RWPE1 (cell line): ENCODE results near the gene RMND5B.

ENCODE experiments used
- CTCF ChIA-PET: fragments of 350-600 bp; sonication (Branson Sonifier 250); formaldehyde crosslinking; extraction: SDS; loops from one replicate; lab custom pipeline; 2021; lab: Yijun Ruan, JAX
- POLR2A ChIA-PET: fragments of 400-600 bp; formaldehyde crosslinking; extraction: SDS; loops from one replicate; lab custom pipeline; 2020; ENCODE audit warnings: antibody characterized with exemption; ENCODE audit not compliant: low non-redundant PET; lab: Yijun Ruan, JAX
- DNase-seq: peaks from one replicate; pipeline ENCODE4 v3.0.0; 2012; ENCODE audit warnings: low spot score
- H3K27ac ChIP-seq: fragments of 450-650 bp; 2 replicates; pipeline ENCODE4 v1.5.1; 2017
- TF ChIP-seq, protein P1 (sequence below): fragments of 450-650 bp; conservative IDR thresholded peaks from 2 replicates; pipeline ENCODE4 v1.5.1; 2017; ENCODE audit warnings: low read depth, mild to moderate bottlenecking

The RMND5B gene

DNA sequence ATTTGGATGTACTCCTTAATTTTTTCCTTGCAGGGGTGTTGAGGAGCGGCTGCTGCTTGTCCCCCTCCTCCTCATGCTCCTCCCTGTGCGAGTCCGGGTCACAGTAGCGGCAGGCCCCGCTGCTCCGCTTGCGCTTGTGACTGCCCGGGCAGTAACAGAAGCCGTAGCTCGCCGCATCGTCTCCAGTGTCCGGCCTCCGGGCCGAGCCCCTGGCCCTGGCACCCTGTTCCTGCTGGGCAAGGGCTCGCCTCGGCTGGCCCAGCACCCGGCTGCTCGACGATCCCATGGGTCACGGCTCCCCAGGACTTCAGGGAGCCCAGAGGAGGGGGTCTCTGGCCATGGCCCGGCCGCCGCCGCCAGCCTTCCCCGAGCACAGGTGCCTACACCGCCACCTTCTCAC, 56.2 kb downstream of the RMND5B start, which contains the start of gene GMCL2:
TSS of gene GMCL2 (minus strand) at position 358 of the 400 bp plus-strand sequence. CDS start at position 286, 72 bp downstream.
- ChIA-PET CTCF (no interaction called here), POLR2A (no interaction called here)
- TF ChIP-seq, protein P1, sequence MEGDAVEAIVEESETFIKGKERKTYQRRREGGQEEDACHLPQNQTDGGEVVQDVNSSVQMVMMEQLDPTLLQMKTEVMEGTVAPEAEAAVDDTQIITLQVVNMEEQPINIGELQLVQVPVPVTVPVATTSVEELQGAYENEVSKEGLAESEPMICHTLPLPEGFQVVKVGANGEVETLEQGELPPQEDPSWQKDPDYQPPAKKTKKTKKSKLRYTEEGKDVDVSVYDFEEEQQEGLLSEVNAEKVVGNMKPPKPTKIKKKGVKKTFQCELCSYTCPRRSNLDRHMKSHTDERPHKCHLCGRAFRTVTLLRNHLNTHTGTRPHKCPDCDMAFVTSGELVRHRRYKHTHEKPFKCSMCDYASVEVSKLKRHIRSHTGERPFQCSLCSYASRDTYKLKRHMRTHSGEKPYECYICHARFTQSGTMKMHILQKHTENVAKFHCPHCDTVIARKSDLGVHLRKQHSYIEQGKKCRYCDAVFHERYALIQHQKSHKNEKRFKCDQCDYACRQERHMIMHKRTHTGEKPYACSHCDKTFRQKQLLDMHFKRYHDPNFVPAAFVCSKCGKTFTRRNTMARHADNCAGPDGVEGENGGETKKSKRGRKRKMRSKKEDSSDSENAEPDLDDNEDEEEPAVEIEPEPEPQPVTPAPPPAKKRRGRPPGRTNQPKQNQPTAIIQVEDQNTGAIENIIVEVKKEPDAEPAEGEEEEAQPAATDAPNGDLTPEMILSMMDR = no peak
- DNase-seq = no peak
- H3K27ac ChIP-seq = no peak within 1 kb of the TSS

DNA sequence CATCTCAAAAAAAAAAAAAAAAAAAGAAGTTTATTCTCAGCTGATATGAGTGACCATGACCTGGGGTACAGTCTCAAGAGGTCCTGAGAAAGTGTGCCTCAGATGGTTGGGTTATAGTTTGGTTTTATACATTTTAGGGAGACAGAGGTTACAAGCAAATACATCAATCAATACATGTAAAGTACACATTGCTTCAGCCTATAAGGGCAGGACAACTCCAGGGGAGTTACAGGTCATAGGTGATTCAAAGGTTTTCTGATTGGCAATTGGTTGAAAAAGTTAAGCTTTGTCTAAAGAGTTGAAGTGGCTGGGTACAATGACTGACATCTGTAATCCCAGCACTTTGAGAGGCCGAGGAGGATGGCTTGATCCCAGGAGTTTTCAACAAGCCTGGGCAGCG, 58.6 kb downstream of the RMND5B start:
- no peak overlapping the region for H3K27ac ChIP-seq
- TF ChIP-seq, protein P1 = no peak
- POLR2A ChIA-PET = interaction anchor here (0.6 kb wide), 1 partner anchor 10 kb away, joined by 5 read pairs; no protein-coding TSS in a partner anchor
- DNase-seq = no peak
- CTCF ChIA-PET = interaction anchor here (1.6 kb wide), 1 partner anchor 26 kb away, joined by 3 read pairs; no protein-coding TSS in a partner anchor

DNA sequence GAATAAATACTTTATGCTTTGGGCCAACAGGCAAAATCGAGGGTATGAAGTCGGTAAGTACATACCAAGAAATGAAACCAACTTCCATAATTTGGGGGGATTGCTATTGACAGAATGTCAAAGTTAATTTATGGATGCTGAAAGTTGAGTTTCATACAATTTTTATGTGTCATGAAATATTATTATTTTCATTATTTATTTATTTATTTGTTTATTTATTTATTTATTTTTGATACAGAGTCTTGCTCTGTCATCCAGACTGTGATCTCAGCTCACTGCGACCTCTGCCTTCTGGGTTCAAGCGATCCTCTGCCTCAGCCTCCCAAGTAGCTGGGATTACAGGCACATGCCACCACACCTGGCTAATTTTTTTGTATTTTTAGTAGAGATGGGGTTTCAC, 60.8 kb downstream of the RMND5B start:
- DNase-seq = no peak
- H3K27ac ChIP-seq = peak overlapping the region; percentile 62
- ChIA-PET POLR2A (interaction anchor here (0.6 to 0.8 kb wide), 2 partner anchors 13 to 22 kb away, joined by 3 read pairs; no protein-coding TSS in a partner anchor), CTCF (interaction anchor here (0.9 kb wide), 1 partner anchor 28 kb away, joined by 3 read pairs; no protein-coding TSS in a partner anchor)
- TF ChIP-seq, protein P1 = no peak

DNA sequence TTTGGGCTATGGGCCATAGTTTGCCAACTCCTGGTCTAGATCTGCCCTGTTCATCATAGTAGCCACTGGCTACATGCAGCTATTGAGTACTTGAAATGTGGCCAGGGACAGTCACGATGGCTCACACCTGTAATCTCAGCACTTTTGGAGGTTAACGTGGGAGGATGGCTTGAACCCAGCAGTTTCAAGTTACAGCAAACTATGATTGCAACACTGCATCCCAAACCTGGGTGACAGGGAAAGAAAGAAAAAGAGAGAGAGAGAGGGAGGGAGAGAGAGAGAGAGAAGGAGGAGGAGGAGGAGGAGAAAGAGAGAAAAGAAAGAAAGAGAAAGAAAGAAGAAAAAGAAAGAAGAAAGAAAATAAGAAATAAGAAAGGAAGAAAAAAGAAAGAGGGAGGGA, 61.4 kb downstream of the RMND5B start:
- CTCF ChIA-PET = no interaction called here
- no peak for DNase-seq
- TF ChIP-seq, protein P1 = no peak
- H3K27ac ChIP-seq = peak overlapping the region; percentile 62
- POLR2A ChIA-PET = interaction anchor here (0.6 to 0.8 kb wide), 2 partner anchors 13 to 21 kb away, joined by 3 read pairs; no protein-coding TSS in a partner anchor

GRCh38 chr5:178192787-178193186, 62.0 kb downstream of the RMND5B start:
- POLR2A ChIA-PET = no interaction called here
- H3K27ac ChIP-seq = no peak overlapping the region
- TF ChIP-seq, protein P1 = no peak
- no peak for DNase-seq
- CTCF ChIA-PET = no interaction called here

DNA sequence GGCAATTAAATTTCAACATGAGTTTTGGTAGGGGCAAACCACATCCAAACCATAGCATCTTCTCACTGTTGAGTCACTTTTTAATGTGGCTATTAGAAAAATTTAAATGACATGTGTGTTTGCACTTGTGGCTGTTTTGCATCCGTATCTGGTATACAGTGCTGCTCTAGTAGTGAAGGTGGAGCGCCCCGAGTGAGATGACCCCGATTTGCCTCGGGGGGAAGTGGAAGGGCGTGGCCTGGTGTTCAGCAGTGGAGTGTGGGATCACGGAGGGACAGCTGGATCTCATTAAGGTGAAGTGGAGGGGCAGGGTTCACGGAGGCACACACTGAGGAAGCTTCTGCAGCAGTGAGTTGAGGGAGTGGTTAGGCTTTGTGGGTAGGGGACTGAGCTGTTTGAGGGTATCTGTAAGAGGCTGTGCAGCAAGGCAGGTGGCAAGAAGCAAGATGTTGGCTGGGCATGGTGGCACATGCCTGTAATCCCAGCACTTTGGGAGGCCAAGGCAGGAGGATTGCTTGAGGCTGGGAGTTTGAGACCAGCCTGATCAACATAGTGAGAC, 62.5 kb downstream of the RMND5B start:
- no peak for DNase-seq
- TF ChIP-seq, protein P1 = no peak
- H3K27ac ChIP-seq = no peak overlapping the region
- POLR2A ChIA-PET = no interaction called here
- CTCF ChIA-PET = interaction anchor here (0.6 kb wide), 1 partner anchor 124 kb away, joined by 3 read pairs; no protein-coding TSS in a partner anchor
